A673 (cell line): ENCODE results near the gene ADAM12.

Experiments
- CTCF ChIP-seq: fragments of 300-800, 200-600 bp; sonication (generic); conservative IDR thresholded peaks from 2 replicates; pipeline ENCODE4 v1.5.1; 2017; ENCODE audit warnings: low read depth, mild to moderate bottlenecking, antibody characterized with exemption, low read length, moderate library complexity, mixed read lengths
- EZH2 ChIP-seq: fragments of 200-600 bp; sonication (generic); IDR thresholded peaks from 2 replicates; pipeline ENCODE4 v1.6.1; 2017; ENCODE audit warnings: borderline replicate concordance, low read depth, mild to moderate bottlenecking, mixed read lengths, antibody characterized with exemption, low read length; ENCODE audit not compliant: poor library complexity, severe bottlenecking

GRCh38 chr10:126247446-126247975 is 140.8 kb downstream of the ADAM12 start:
- TF ChIP-seq CTCF, result no peak
- no peak for TF ChIP-seq EZH2
